GM18873 (cell line): ENCODE data around the gene NADK.
A peak's percentile ranks its signal among the peaks of the same experiment; 100 is the strongest.
"Not testable (repeated sequence)": the region's sequence is repeated elsewhere in the genome, so short reads cannot be mapped to it uniquely, and the experiment has no call there.

Experiments used
- ATAC-seq: cut with Tn5 transposase; IDR thresholded peaks from one replicate; pipeline ENCODE4 v1.9.1; 2021; ENCODE audit warnings: mild to moderate bottlenecking, moderate library complexity, moderate number of reproducible peaks; ENCODE audit not compliant: unreplicated experiment, low FRiP score

Gene NADK

DNA sequence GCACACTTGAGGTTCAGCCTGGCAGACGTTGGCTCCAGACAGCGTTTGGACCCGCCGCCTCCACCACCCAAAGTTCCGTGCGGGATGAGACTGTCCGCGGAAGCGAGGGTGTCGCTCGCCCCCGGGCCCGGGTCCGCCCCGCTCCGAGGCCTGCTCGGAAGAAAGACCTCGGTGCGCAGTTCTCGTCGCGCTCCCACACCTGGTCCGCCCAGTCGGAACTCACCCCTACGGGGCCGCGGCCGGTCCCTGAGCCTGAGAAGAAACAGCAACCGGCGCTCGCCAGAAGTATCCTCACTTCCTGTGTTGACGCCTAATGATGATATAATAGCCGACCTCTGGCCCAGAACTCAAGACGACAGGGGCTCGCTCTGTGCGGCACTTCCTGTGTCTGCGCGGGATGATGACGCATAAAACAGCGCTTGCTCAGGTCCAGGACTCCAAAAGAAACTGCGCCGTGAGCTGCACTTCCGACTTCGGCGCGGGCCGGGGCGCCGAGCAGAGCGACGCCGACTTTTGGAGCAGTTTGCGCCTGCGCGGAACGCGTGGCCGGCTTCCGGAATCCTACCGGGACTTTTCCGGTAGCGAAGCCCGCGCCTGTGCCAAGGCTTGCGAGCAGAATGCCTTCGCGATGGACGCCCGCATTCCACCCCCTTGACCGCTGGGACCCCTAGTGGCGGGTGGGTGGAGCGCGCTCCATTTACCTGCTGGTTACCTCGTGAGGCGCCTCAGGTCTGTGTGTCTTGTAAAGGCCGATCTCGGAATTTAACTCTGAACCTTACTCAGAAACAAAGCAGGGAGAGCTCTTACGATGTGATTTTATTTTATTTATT is 54.0 kb downstream of the NADK start, which contains the start of gene CDK11A:
TSS of gene CDK11A (minus strand) at position 323 of the 830 bp plus-strand sequence. CDS start 1,539 bp downstream, outside the sequence.
- ATAC-seq, result peak; percentile 91

DNA sequence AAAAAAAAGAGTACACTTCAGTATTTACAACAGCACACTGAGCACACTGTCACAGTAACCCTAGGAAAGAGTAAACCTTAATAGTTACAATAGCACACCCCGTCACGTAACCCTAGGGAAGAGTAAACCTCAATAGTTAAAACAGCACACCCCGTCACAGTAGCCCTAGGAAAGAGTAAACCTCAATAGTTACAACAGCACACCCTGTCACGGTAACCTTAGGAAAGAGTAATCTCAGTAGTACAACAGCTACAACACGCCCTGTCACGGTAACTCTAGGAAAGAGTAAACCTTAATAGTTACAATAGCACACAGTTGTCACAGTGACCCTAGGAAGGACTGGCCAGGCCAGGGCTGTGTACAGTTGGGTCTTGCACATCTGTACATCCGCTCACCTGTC is 57.1 kb downstream of the NADK start:
- no peak for ATAC-seq

DNA sequence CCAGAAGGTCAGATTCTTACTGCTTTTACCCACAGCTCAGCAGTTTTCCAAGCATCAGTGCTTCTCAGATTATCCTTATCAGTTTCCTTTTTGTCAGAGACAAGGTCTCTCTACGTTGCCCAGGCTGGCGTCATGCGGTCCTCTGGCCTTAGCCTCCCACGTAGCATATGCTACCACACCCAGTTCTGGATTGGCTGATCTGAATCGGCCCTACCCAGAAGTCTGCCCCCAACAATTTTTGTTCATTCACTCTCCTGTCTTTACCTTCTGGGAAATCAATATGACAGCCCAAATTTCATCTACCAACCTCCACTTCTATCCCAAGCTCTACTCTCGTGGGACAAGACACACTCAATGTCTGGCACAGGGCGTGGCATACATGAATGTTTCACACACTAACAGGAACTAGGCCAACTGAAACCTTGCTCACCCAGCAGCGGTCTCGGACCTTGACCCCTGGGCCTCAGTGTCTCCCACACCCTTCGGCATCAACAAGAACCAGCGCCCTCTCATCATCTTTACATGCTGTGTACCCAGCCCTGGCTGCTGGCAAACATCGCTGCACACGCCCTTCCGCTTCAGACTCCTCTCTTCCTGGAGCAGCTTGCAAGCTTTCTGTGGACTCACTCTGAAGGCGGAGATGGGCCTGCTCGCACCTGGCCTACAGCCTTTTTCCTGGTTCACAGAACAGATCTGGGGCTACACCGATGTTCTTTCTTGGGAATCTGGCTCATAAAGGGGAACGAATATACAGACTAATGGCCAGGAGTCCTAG is 63.0 kb downstream of the NADK start:
- ATAC-seq, result not testable (repeated sequence)

DNA sequence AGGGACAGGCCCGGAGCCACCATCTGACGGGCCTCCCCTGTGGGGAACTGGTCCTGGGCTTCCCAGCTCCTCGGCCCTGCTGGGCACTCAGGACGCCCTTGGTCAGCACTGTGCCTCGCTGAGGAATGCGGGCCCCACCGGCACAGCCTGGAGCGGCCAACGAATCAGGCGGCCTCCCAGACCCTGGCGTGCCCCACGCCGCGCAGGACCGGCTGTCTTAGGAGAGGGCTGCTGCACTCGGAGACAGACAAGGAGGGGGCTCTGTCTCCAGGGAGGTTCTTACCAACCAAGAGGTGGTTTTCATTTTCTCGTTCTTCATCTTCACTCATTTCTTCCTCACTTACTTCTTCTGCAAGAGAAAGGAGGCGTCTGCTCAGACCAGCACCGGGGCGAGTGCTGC is 70.4 kb downstream of the NADK start:
- ATAC-seq, result not testable (repeated sequence)

DNA sequence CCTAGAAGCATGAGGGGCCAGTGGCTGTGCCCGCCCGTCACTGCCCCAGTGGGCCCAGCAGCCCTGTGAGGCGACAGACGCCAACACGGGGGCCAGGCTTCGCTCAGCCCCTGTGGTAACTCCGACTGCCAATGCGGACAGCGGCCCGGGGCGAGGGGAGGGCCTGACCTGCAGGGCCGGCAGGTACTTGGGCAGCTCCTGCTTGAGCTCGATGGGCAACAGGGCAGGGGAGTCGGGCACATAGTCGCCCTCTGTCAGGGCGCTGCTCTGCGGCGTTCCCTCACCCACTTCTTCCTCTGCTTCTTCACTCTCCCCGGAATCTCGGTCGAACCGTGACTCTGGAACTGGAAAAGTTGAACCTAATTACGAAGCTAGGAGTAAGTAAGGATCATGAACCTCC is 71.0 kb downstream of the NADK start:
- ATAC-seq, result not testable (repeated sequence)

DNA sequence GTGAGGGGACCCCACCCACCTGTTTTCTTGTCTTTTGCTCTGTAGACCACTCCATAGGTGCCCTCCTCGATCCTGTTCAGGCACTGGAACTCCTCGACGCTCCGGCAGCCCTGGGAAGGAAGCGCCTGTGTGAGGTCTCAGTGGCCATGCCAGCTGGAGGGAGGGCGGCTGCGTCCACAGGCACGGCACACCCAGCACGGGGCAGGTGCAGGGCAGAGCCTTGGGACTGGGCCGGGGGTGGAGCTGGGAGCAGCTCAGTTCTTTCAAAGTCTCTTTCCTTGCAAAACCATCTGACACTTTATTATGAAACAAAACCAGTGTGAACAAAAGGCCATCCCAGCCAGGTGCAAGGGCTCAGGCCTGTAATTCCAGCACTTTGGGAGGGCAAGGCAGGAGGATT is 72.6 kb downstream of the NADK start:
- not testable (repeated sequence) for ATAC-seq

DNA sequence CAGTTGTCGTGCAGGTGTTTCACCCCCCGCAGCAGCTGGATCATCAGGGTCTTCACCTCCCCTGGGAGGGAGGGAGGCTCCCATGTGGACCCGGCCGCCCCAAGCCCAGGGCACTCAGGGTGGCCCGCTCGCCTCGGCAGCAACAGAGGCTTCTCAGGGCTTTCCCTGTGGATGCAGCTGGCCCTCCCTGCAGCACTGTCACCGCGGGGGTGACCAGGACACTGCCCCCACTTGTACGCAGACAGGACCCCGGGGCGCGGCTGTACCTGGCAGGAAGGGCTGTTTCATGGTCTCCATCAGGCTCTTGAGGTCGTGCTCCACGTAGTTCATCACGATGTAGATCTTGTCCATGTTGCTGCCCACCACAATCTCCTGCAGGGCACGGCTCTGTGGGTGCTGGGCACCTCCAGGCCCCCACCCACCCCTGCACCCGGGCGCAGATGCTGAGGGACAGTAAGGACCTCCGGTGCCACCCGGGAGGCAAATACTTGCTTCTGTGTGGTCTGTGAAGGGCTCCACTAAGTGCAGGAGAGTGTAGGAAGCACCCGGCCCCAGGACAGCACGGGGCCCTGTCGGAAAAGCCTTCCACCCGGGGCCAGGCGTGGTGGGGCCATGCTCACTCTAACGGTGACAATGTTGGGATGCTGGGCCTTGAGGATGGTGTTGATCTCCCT is 73.8 kb downstream of the NADK start:
- not testable (repeated sequence) for ATAC-seq

DNA sequence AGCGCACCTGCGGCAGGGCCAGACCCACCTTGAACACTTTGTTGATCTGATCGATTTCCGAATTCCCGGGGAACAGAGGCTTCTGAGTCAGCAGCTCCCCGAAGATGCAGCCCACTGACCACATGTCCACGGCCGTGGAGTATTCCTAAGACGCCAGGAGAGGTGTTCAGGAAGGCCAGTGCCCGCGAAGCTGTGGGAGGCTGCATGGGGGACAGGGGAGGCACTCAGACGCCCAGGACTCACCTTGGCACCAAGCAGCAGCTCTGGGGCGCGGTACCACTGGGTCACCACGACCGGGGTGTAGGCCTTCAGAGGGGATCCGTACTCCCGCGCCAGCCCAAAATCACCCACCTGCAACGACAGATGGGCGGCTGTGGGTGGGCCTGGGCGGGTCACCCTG is 74.5 kb downstream of the NADK start:
- no peak for ATAC-seq

DNA sequence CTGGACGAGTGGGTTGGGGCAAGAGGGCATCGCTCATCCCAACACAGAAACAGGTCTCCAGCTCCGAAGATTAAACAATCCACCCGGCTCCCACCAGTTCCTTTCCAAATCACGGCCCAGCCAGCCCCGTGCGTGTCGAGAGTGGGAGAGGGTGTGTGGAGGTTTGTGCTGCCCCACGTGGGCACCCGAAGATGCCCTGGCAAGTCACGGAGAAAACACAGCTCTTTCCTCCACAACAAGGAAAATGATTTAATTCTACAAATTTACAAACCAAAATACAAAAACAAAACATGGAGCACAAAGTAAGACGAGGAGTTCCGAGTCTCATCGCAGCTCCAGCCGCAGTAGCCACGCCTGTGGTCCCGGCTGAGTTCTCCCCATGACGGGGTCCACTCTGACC is 75.8 kb downstream of the NADK start:
- ATAC-seq, result not testable (repeated sequence)
